ENCODE results near the gene ZNF658. TPM values are rescaled to one million over a fixed set of nuclear protein-coding genes. Genes with fewer than 3 reads are reported as not detected.
"Not testable (repeated sequence)": the region's sequence is repeated elsewhere in the genome, so short reads cannot be mapped to it uniquely, and the experiment has no call there.

Gene ZNF658
- total RNA-seq, 1 experiment from 2014 or later, result 0.45 TPM

- POLR2A ChIA-PET; H3K4me3 Mint-ChIP-seq (ENCODE audit: unreplicated experiment); H3K4me3 ChIP-seq (ENCODE audit: low read depth, low read length); H3K27me3 Mint-ChIP-seq (ENCODE audit: insufficient read depth, unreplicated experiment); intact Hi-C loops (cut with micrococcal nuclease; ENCODE audit: unreplicated experiment); H3K9me3 Mint-ChIP-seq (ENCODE audit: unreplicated experiment); H3K36me3 Mint-ChIP-seq (ENCODE audit: insufficient read depth, unreplicated experiment); H3K9me3 ChIP-seq; DNase-seq; H3K27me3 ChIP-seq (replicated peaks; ENCODE audit: control insufficient read depth, insufficient read depth, low read length); BruUV-seq (replicated peaks); CTCF ChIA-PET; H3K36me3 ChIP-seq (ENCODE audit: control insufficient read depth, insufficient read depth, low read length); H3K27ac Mint-ChIP-seq (ENCODE audit: unreplicated experiment); H3K4me1 ChIP-seq; H3K4me1 Mint-ChIP-seq (ENCODE audit: low read depth, unreplicated experiment): not testable (repeated sequence)
Observed at GRCh38 chr9:66909560-66909959, 9.0 kb downstream of the ZNF658 start.

- H3K27ac Mint-ChIP-seq (ENCODE audit: unreplicated experiment); CTCF ChIA-PET; BruUV-seq (replicated peaks); H3K4me3 ChIP-seq (ENCODE audit: low read depth, low read length); H3K9me3 ChIP-seq; H3K9me3 Mint-ChIP-seq (ENCODE audit: unreplicated experiment); DNase-seq; H3K4me1 Mint-ChIP-seq (ENCODE audit: low read depth, unreplicated experiment); H3K27me3 ChIP-seq (replicated peaks; ENCODE audit: control insufficient read depth, insufficient read depth, low read length); H3K27me3 Mint-ChIP-seq (ENCODE audit: insufficient read depth, unreplicated experiment); intact Hi-C loops (cut with micrococcal nuclease; ENCODE audit: unreplicated experiment); H3K4me3 Mint-ChIP-seq (ENCODE audit: unreplicated experiment); H3K4me1 ChIP-seq; H3K36me3 ChIP-seq (ENCODE audit: control insufficient read depth, insufficient read depth, low read length); H3K36me3 Mint-ChIP-seq (ENCODE audit: insufficient read depth, unreplicated experiment); POLR2A ChIA-PET: not testable (repeated sequence)
Observed at GRCh38 chr9:66920072-66920471, 19.5 kb downstream of the ZNF658 start.

- CTCF ChIA-PET; POLR2A ChIA-PET; intact Hi-C loops (cut with micrococcal nuclease; ENCODE audit: unreplicated experiment); DNase-seq; H3K9me3 ChIP-seq; H3K4me3 Mint-ChIP-seq (ENCODE audit: unreplicated experiment); H3K27me3 Mint-ChIP-seq (ENCODE audit: insufficient read depth, unreplicated experiment); H3K36me3 Mint-ChIP-seq (ENCODE audit: insufficient read depth, unreplicated experiment); H3K9me3 Mint-ChIP-seq (ENCODE audit: unreplicated experiment); BruUV-seq (replicated peaks); H3K36me3 ChIP-seq (ENCODE audit: control insufficient read depth, insufficient read depth, low read length); H3K4me1 Mint-ChIP-seq (ENCODE audit: low read depth, unreplicated experiment); H3K4me1 ChIP-seq; H3K4me3 ChIP-seq (ENCODE audit: low read depth, low read length); H3K27me3 ChIP-seq (replicated peaks; ENCODE audit: control insufficient read depth, insufficient read depth, low read length); H3K27ac Mint-ChIP-seq (ENCODE audit: unreplicated experiment): not testable (repeated sequence)
Observed at GRCh38 chr9:66936194-66936870, 35.8 kb downstream of the ZNF658 start.

GRCh38 chr9:66937662-66938061 is 37.1 kb downstream of the ZNF658 start:
- BruUV-seq (replicated peaks); intact Hi-C loops (cut with micrococcal nuclease; ENCODE audit: unreplicated experiment); H3K4me1 Mint-ChIP-seq (ENCODE audit: low read depth, unreplicated experiment); H3K36me3 Mint-ChIP-seq (ENCODE audit: insufficient read depth, unreplicated experiment); H3K4me3 ChIP-seq (ENCODE audit: low read depth, low read length); CTCF ChIA-PET; DNase-seq; H3K9me3 Mint-ChIP-seq (ENCODE audit: unreplicated experiment); H3K27me3 Mint-ChIP-seq (ENCODE audit: insufficient read depth, unreplicated experiment); H3K4me3 Mint-ChIP-seq (ENCODE audit: unreplicated experiment); H3K27ac Mint-ChIP-seq (ENCODE audit: unreplicated experiment); POLR2A ChIA-PET; H3K9me3 ChIP-seq; H3K4me1 ChIP-seq; H3K27me3 ChIP-seq (replicated peaks; ENCODE audit: control insufficient read depth, insufficient read depth, low read length); H3K36me3 ChIP-seq (ENCODE audit: control insufficient read depth, insufficient read depth, low read length): not testable (repeated sequence)

GRCh38 chr9:66938322-66938721 is 37.8 kb downstream of the ZNF658 start:
- H3K36me3 ChIP-seq (ENCODE audit: control insufficient read depth, insufficient read depth, low read length); H3K4me1 ChIP-seq; H3K27ac Mint-ChIP-seq (ENCODE audit: unreplicated experiment); CTCF ChIA-PET; intact Hi-C loops (cut with micrococcal nuclease; ENCODE audit: unreplicated experiment); H3K4me3 Mint-ChIP-seq (ENCODE audit: unreplicated experiment); H3K9me3 Mint-ChIP-seq (ENCODE audit: unreplicated experiment); H3K4me3 ChIP-seq (ENCODE audit: low read depth, low read length); BruUV-seq (replicated peaks); H3K9me3 ChIP-seq; H3K27me3 ChIP-seq (replicated peaks; ENCODE audit: control insufficient read depth, insufficient read depth, low read length); H3K36me3 Mint-ChIP-seq (ENCODE audit: insufficient read depth, unreplicated experiment); POLR2A ChIA-PET; H3K4me1 Mint-ChIP-seq (ENCODE audit: low read depth, unreplicated experiment); DNase-seq; H3K27me3 Mint-ChIP-seq (ENCODE audit: insufficient read depth, unreplicated experiment): not testable (repeated sequence)

GRCh38 chr9:66939878-66940830 is 39.6 kb downstream of the ZNF658 start:
- intact Hi-C loops (cut with micrococcal nuclease; ENCODE audit: unreplicated experiment); H3K4me3 Mint-ChIP-seq (ENCODE audit: unreplicated experiment); H3K9me3 Mint-ChIP-seq (ENCODE audit: unreplicated experiment); CTCF ChIA-PET; POLR2A ChIA-PET; H3K36me3 ChIP-seq (ENCODE audit: control insufficient read depth, insufficient read depth, low read length); H3K27me3 ChIP-seq (replicated peaks; ENCODE audit: control insufficient read depth, insufficient read depth, low read length); H3K4me1 Mint-ChIP-seq (ENCODE audit: low read depth, unreplicated experiment); DNase-seq; H3K27me3 Mint-ChIP-seq (ENCODE audit: insufficient read depth, unreplicated experiment); H3K4me3 ChIP-seq (ENCODE audit: low read depth, low read length); H3K27ac Mint-ChIP-seq (ENCODE audit: unreplicated experiment); BruUV-seq (replicated peaks); H3K4me1 ChIP-seq; H3K9me3 ChIP-seq; H3K36me3 Mint-ChIP-seq (ENCODE audit: insufficient read depth, unreplicated experiment): not testable (repeated sequence)
